Common myeloid progenitor, CD34-positive (primary cell): ENCODE measurements around the gene MCM5.
"Not testable (repeated sequence)": the region's sequence is repeated elsewhere in the genome, so short reads cannot be mapped to it uniquely, and the experiment has no call there.

Experiments
- CTCF ChIA-PET: fragments of 350-600 bp; sonication (Branson Sonifier 250); formaldehyde crosslinking; loops from one replicate; lab custom pipeline; 2021; ENCODE audit warnings: antibody characterized with exemption; lab: Charles Lee
- POLR2A ChIA-PET: fragments of 350-600 bp; sonication (Branson Sonifier 250); formaldehyde crosslinking; loops from one replicate; lab custom pipeline; 2021; ENCODE audit warnings: antibody characterized with exemption; lab: Charles Lee
- DNase-seq, 3 donors: peaks; one replicate each; pipeline versions ENCODE4 v3.0.0 to v3.0.0-alpha.2; 2013
- H3K27ac ChIP-seq, 2 experiments: 1 replicate in 1 of 2; 2 replicates in 1 of 2; pipeline ENCODE4 v1.7.0; 2013; ENCODE audit warnings: inconsistent platforms in 2 of 2, low read length in 2 of 2, mild to moderate bottlenecking in 2 of 2, low read depth in 1 of 2, moderate library complexity in 1 of 2; ENCODE audit not compliant: severe bottlenecking in 2 of 2, insufficient read depth in 1 of 2, poor library complexity in 1 of 2
- H3K27me3 ChIP-seq, 5 experiments: replicated peaks in 2 of 5; 1 replicate in 3 of 5; 2 replicates in 2 of 5; pipeline versions ENCODE4 v1.6.1 to v1.7.0; 2013; ENCODE audit warnings: low read length in 4 of 5, mild to moderate bottlenecking in 2 of 5, moderate library complexity in 2 of 5, inconsistent platforms in 1 of 5; ENCODE audit not compliant: insufficient read depth in 5 of 5, control insufficient read depth in 4 of 5
- H3K36me3 ChIP-seq, 4 experiments: 1 replicate in 2 of 4; 2 replicates in 2 of 4; pipeline versions ENCODE4 v1.6.1 to v1.7.0; 2013; ENCODE audit warnings: low read length in 3 of 4, control low read depth in 1 of 4, mild to moderate bottlenecking in 1 of 4; ENCODE audit not compliant: control insufficient read depth in 4 of 4, insufficient read depth in 4 of 4
- H3K4me1 ChIP-seq, 4 experiments: 1 replicate in 3 of 4; 2 replicates in 1 of 4; pipeline versions ENCODE4 v1.6.1 to v1.7.1; 2013; ENCODE audit warnings: low read length in 3 of 4, mild to moderate bottlenecking in 3 of 4, control low read depth in 1 of 4, inconsistent platforms in 1 of 4, moderate library complexity in 1 of 4; ENCODE audit not compliant: control insufficient read depth in 4 of 4, insufficient read depth in 4 of 4; ENCODE audit errors: control extremely low read depth in 1 of 4
- H3K4me3 ChIP-seq, 7 experiments: 1 replicate in 4 of 7; 2 replicates in 3 of 7; pipeline versions ENCODE4 v1.5.1 to v1.7.0; 2013; ENCODE audit warnings: mild to moderate bottlenecking in 7 of 7, low read length in 6 of 7, moderate library complexity in 6 of 7, inconsistent platforms in 2 of 7, low read depth in 2 of 7, control low read depth in 1 of 7; ENCODE audit not compliant: insufficient read depth in 4 of 7, control insufficient read depth in 1 of 7; ENCODE audit errors: extremely low read depth in 1 of 7
- H3K9me3 ChIP-seq, 5 experiments: 1 replicate in 4 of 5; 2 replicates in 1 of 5; pipeline versions ENCODE4 v1.6.1 to v1.7.1; 2013; ENCODE audit warnings: low read length in 4 of 5, mild to moderate bottlenecking in 2 of 5, inconsistent platforms in 1 of 5, low read depth in 1 of 5, moderate library complexity in 1 of 5; ENCODE audit not compliant: control insufficient read depth in 4 of 5, insufficient read depth in 2 of 5; ENCODE audit errors: control extremely low read depth in 1 of 5
- WGBS: methylation state at CpG from one replicate; pipeline ENCODE4 v1.1.5; 2013; ENCODE audit not compliant: insufficient coverage; 5-methylcytosine and 5-hydroxymethylcytosine counted together

MCM5 gene

GRCh38 chr22:35357883-35358621 is 41.9 kb upstream of the MCM5 start:
- no peak for DNase-seq
- POLR2A ChIA-PET, result interaction anchor here (0.6 kb wide), 1 partner anchor 11 kb away, joined by 3 read pairs; no protein-coding TSS in a partner anchor
- 96% methylated on average over 3 of the region's 6 CpGs for WGBS

GRCh38 chr22:35359380-35360065 is 40.4 kb upstream of the MCM5 start:
- POLR2A ChIA-PET, result interaction anchor here (0.6 kb wide), 1 partner anchor 57 kb away, joined by 4 read pairs; no protein-coding TSS in a partner anchor
- CTCF ChIA-PET, result interaction anchor here (1.0 to 1.6 kb wide), 5 partner anchors 9 to 223 kb away, joined by 3 to 5 read pairs (median 4); no protein-coding TSS in a partner anchor
- 94% methylated on average over 7 of the region's 9 CpGs for WGBS

More at GRCh38 chr22:35357883-35358621, 41.9 kb upstream of the MCM5 start:
- no peak overlapping the region for H3K4me3 ChIP-seq
- no peak overlapping the region for H3K27ac ChIP-seq
- H3K27me3 ChIP-seq, result no peaks in the 10 kb centered on the region
- CTCF ChIA-PET, result interaction anchor here (1.2 to 1.6 kb wide), 3 partner anchors 12 to 224 kb away, joined by 3 to 5 read pairs (median 5); no protein-coding TSS in a partner anchor
- H3K36me3 ChIP-seq, result no peaks in the 10 kb centered on the region
- H3K9me3 ChIP-seq, result no peaks in the 10 kb centered on the region
- H3K4me1 ChIP-seq, result peaks cover 0 to 10% (median 9%) of the 10 kb centered on the region in 4 experiments

GRCh38 chr22:35361001-35361558 is 38.9 kb upstream of the MCM5 start:
- Histone ChIP-seq H3K36me3 (no peaks in the 10 kb centered on the region), H3K4me1 (peaks cover 0 to 5% (median 3%) of the 10 kb centered on the region in 4 experiments), H3K4me3 (no peak overlapping the region), H3K27me3 (no peaks in the 10 kb centered on the region), H3K27ac (no peak overlapping the region), H3K9me3 (no peaks in the 10 kb centered on the region)
- WGBS, result 64% methylated on average over 4 of the region's 6 CpGs
- DNase-seq, result no peak
- ChIA-PET CTCF (interaction anchor here (1.7 kb wide), 1 partner anchor 15 kb away, joined by 4 read pairs; no protein-coding TSS in a partner anchor), POLR2A (interaction anchor here (0.7 kb wide), 1 partner anchor 9 kb away, joined by 3 read pairs; no protein-coding TSS in a partner anchor)

More at GRCh38 chr22:35359380-35360065, 40.4 kb upstream of the MCM5 start:
- Histone ChIP-seq H3K36me3 (no peaks in the 10 kb centered on the region), H3K9me3 (no peaks in the 10 kb centered on the region), H3K27ac (no peak overlapping the region), H3K4me3 (no peak overlapping the region), H3K4me1 (peaks cover 0 to 6% (median 4%) of the 10 kb centered on the region in 4 experiments), H3K27me3 (no peaks in the 10 kb centered on the region)
- no peak for DNase-seq

- ChIA-PET CTCF (interaction anchor here (2.3 kb wide), 1 partner anchor 13 kb away, joined by 9 read pairs; no protein-coding TSS in a partner anchor), POLR2A (no interaction called here)
- no peak overlapping the region for H3K27ac ChIP-seq
Observed at GRCh38 chr22:35363566-35364086, 36.3 kb upstream of the MCM5 start.

GRCh38 chr22:35364230-35364629 is 35.7 kb upstream of the MCM5 start:
- H3K4me1 ChIP-seq, result peaks cover 0 to 11% (median 10%) of the 10 kb centered on the region in 4 experiments
- CTCF ChIA-PET, result interaction anchor here (1.1 to 2.3 kb wide), 2 partner anchors 13 to 14 kb away, joined by 8 to 9 read pairs; no protein-coding TSS in a partner anchor
- H3K9me3 ChIP-seq, POLR2A ChIA-PET, H3K4me3 ChIP-seq, H3K36me3 ChIP-seq, H3K27me3 ChIP-seq, H3K27ac ChIP-seq, DNase-seq: not testable (repeated sequence)
- WGBS, result 100% methylated on average over 7 of the region's 7 CpGs

More at GRCh38 chr22:35363566-35364086, 36.3 kb upstream of the MCM5 start:
- no peaks in the 10 kb centered on the region for H3K27me3 ChIP-seq
- H3K4me3 ChIP-seq, result no peak overlapping the region
- H3K4me1 ChIP-seq, result peaks cover 0 to 11% (median 10%) of the 10 kb centered on the region in 4 experiments
- DNase-seq, result no peak
- no peaks in the 10 kb centered on the region for H3K9me3 ChIP-seq
- WGBS, result 97% methylated on average over 8 of the region's 11 CpGs
- no peaks in the 10 kb centered on the region for H3K36me3 ChIP-seq

- 1% methylated on average over 9 of the region's 9 CpGs for WGBS
- no peak overlapping the region for H3K27ac ChIP-seq
Observed at GRCh38 chr22:35367331-35367886, 32.5 kb upstream of the MCM5 start.

More at GRCh38 chr22:35367331-35367886, 32.5 kb upstream of the MCM5 start:
- DNase-seq, result peak; percentile 54 to 89 (median 86)
- Histone ChIP-seq H3K4me3 (peak overlapping the region in 1 of 7 experiments; percentile 29), H3K4me1 (peaks cover 0 to 19% (median 16%) of the 10 kb centered on the region in 4 experiments), H3K36me3 (no peaks in the 10 kb centered on the region), H3K9me3 (no peaks in the 10 kb centered on the region), H3K27me3 (no peaks in the 10 kb centered on the region)
- ChIA-PET CTCF (interaction anchor here (1.1 to 1.2 kb wide), 2 partner anchors 26 to 31 kb away, joined by 3 to 4 read pairs; no protein-coding TSS in a partner anchor), POLR2A (no interaction called here)
